G401.6 (cell line): ENCODE data around the gene TAF6L.
A peak's percentile ranks its signal among the peaks of the same experiment; 100 is the strongest.
"Not testable (repeated sequence)": the region's sequence is repeated elsewhere in the genome, so short reads cannot be mapped to it uniquely, and the experiment has no call there.

Experiments
- FAIRE-seq: peaks from 2 replicates; lab custom pipeline; 2012; peaks lifted over from hg19 to GRCh38; lab: Jason Lieb, UNC

Gene TAF6L

DNA sequence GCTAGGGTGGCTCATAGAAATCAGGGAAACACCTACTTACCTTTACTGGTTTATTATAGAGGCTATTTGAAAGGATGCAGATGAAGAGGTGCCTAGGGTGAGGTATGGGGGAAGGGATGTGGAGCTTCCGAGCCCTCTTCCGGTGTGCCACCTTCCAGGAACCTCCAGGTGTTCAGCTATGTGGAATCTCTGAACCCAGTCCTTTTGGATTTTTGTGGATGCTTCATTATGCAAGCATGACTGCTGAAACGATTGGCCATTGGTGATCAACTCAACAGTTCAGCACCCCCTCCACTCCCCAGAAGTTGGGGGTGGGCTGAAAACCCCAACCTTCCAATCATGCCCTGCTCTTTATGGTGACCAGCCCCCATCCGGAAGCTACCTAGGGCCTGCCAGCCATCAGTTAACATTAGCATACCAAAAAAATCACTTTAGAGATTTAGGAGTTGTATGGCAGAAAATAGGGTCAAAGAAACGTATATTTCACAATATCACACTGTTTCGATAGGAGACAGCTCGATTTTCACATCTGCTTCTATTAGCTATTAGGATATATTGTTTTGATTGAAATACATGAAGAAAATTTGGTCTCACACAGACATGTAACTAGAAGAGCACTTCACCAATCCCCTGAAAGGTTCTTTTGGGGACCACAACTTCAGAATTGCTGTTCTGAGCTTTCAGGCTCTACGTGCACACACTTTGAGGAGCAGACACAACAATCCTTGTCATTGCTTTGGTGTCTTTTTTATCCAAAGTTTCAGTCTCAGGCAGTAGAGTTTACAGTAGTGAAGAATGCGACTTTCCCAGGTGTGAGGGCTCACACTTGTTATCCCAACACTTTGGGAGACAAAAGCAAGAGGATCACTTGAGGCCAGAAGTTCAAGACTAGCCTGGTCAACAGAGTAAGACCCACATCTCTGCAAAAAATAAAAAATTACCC, 13.1 kb upstream of the TAF6L start:
- FAIRE-seq, result no peak

DNA sequence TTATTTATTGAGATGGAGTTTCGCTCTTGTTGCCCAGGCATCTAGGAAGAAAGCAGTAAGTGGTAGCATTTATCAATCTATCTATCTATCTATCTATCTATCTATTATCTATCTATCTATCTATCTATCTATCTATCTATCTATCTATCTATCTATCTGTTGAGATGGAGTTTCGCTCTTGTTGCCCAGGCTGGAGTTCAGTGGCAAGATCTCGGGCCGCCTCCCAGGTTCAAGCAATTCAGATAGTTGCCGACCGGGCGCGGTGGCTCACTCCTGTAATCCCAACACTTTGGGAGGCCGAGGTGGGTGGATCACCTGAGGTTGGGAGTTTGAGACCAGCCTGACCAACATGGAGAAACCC, 10.3 kb upstream of the TAF6L start:
- not testable (repeated sequence) for FAIRE-seq

DNA sequence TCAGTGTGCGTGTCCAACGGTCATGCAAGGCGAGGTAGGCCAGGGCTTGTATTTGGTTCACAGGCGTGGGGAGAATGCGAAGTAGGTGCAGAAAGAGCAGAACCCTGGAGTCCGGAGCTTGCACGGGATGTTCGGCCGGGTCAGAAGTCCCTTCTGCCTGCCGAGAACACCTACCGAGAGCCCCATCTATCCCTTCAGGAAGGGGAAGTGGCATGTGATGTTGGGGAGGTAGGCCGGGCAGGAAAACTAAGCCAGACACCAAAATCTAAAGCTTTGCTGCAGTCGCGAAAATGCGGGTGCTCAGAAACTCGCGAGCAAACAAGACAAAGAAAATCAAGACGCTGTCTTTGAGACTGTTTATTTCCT, 435 bp upstream of the TAF6L start:
- FAIRE-seq, result no peak

DNA sequence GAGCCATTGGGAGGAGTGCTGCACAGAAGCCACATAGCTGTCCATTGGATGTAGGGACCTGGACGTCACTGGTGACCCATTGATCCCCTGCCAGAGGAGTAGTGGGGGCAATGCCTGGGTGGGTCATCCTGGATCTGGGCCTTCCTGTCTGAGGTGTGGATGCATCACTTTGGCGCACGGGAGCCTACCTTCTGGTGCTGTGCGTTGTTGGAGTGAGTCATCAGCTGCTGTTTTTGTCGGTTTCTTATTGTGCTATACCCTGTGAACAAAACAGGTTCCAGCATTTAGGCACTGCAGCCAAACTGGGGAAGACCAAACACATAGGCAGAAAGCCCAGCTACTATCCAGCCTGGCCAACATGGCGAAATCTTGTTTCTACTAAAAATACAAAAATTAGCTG, 3.2 kb downstream of the TAF6L start:
- no peak for FAIRE-seq

DNA sequence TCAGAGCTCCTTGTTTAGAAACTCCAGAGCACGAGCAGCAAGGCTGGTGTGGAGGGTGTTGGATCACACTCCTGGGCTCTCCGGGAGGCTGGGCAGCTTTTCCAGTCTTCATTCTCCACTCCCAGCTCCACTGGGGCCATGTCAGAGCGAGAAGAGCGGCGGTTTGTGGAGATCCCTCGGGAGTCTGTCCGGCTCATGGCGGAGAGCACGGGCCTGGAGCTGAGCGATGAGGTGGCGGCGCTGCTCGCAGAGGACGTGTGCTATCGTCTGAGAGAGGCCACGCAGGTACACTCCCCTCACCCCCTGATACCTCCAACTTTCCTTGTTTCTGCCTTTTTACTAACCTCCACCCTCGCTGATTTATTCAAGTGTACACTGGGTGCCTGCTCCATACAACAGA, 4.5 kb downstream of the TAF6L start:
- FAIRE-seq, result no peak

DNA sequence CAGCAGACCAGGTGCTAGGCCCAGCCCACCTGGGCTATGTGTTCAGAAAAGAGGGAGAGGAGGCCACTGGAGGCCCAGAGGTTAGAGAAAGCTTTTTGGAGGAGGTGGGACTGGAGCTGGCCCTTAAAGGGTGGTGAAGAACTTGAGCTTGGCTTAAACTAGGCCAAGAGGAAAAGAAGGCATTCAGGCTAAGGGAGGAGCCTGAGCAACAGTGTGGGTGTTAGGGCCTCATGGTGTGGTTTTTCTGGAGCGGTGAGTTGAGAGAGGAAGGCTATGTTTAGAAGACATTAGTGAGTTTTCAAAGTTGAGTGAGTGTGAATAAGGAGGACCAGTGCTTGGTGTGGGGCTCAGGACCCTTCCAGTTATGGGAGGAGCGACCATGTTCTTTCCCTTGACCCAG, 6.2 kb downstream of the TAF6L start:
- no peak for FAIRE-seq

DNA sequence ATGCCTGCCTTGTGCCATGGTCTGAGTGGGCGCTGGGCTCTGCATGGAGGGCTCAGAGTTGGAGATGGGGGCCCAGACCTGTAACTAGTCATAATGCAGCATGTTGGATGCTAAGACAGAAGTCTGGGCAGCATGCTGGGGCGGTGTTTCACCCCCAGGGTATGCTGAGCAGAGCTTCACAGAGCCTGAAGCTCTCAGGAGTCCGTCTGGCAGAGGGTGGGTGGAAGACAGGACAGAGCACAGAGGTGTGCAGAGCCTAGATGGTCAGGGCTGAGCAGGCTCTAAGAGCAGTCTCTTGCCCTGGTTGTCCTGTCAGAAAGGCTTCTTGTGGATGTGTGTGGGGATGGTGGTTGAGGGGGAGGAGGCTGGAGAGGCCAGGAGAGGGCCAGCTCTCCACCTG, 7.2 kb downstream of the TAF6L start:
- no peak for FAIRE-seq

DNA sequence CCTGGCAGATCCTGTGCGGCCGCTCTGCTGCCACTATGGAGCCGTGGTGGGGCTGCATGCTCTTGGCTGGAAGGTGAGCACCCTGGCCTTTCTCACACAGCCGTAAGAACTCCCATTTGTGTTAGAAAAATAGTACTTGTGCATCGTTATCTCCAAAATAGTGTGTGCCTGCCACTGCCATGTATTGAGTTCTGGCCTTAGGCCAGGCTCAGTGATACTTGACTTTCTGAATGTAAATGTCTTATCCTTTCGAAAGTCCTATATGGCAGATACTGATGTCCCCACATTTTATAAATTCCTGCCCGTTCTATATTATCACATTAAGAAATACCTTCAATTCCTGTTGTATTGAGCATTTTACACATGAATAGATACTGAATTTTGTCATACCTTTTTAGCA, 11.6 kb downstream of the TAF6L start:
- no peak for FAIRE-seq

DNA sequence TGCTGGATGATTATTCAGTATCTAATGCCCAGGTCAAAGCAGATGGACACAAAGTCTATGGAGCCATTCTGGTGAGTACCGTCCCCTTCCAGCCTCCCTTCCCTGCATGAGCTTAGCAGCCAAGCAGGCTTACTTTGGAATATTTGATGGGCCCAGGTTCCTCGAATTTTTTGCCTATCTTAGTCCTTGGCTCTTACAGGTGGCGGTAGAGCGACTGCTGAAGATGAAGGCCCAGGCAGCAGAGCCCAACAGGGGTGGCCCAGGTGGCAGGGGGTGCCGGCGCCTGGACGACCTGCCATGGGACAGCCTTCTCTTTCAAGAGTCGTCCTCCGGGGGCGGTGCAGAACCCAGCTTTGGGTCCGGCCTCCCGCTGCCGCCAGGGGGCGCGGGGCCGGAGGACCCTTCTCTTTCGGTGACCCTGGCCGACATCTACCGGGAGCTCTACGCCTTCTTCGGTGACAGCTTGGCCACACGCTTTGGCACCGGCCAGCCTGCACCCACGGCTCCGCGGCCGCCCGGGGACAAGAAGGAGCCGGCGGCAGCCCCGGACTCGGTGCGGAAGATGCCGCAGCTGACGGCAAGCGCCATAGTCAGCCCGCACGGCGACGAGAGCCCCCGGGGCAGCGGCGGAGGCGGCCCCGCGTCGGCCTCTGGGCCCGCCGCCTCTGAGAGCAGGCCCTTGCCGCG, 15.3 kb downstream of the TAF6L start:
- no peak for FAIRE-seq

DNA sequence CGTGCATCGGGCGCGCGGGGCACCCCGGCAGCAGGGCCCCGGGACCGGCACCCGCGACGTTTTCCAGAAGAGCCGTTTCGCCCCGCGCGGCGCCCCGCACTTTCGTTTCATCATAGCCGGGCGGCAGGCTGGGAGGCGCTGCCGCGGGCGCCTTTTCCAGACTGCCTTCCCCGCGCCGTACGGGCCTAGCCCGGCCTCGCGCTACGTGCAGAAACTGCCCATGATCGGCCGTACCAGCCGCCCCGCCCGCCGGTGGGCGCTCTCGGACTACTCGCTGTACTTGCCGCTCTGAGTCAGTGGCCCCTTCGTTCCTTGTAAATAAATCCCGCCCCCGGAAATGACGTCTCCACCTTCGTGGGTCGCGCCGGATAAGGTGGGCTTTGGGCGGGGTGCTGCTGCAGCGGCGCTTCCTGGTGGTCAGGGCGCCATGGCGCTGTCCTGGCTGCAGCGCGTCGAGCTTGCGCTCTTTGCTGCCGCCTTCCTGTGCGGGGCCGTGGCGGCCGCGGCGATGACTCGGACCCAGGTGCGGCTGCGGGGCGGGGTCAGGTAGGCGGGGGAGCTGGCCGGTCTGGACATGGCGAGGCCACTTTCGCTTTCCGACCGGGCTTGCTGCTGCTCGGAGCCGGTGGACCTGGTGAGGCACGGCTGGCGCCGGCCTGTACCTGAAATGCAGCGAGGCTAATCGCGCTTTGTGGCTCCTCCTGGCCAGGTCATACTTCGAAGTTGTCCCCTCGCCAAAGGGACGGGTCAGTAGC, 16.0 kb downstream of the TAF6L start, which contains the start of gene TMEM179B:
Gene TMEM179B, plus strand, starts transcription at position 398 of the 755 bp plus-strand sequence. Its CDS starts 30 bp downstream, at position 428.
- FAIRE-seq, result peak; percentile 63

DNA sequence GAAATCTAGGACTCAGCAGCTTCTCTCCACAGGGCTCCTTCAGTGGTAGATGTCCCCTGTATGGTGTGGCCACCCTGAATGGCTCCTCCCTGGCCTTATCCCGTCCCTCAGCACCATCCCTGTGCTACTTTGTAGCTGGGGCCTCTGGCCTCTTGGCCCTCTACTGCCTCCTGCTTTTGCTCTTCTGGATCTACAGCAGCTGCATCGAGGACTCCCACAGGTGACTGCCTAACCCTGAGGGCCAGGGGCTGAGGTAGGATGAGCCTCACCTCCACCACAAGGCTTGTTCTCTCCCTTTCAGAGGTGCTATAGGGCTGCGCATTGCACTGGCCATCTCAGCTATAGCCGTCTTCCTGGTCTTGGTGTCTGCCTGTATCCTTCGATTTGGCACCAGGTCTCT, 17.8 kb downstream of the TAF6L start:
- FAIRE-seq, result no peak

DNA sequence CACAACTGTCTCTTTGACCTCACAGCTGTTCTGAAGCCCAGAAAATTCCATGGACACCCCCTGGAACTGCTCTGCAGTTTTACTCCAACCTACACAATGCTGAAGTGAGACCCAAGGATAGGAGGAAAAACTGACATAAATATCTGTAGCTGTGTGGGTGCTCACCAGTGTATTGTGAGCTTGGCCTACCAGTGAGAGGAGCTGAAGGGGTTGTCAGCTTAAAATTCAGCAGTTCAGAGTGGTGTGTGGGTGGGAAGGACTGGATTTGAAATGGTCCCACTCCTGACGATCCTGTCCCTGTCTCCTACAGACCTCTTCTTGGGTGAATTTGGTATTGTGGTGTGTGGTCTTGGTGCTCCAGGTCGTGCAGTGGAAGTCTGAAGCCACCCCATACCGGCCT, 18.4 kb downstream of the TAF6L start:
- no peak for FAIRE-seq

DNA sequence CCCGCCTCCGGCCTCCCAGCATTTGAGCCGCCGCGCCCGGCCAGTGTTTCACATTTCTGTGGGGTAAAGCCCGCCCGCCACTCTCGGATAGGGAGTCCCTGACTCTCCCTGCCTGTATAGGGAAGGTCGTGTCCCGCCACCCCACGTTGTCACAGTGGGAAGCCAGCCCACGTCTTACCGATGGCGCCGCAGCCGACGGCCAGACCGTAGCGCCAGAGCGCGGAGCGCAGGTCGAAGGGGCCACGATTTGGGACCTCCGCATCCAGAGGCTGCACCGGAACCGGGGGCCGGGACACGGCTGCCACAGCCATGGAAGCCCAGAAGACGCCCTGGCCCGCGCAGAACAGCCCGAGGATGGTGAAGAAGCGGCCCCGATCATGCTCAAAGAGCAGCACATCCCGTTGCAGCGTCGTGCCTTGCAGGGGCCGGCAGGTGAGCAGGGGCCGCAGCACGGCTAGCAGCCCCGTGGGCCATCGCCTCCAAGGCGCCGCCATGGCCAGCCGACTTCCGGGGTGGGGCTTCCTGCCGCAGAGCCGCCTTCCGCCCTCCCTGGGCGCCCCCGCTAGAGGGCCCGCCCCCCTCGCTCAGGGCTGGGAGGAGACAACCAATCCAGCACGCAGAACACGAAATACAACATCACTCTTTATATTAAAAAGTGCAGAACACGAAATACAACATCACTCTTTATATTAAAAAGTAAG, 20.5 kb downstream of the TAF6L start, which contains the start of gene TMEM223:
Gene TMEM223, minus strand, starts transcription at position 506 of the 701 bp plus-strand sequence. Its CDS starts 12 bp downstream, at position 494.
- peak; percentile 28 for FAIRE-seq

DNA sequence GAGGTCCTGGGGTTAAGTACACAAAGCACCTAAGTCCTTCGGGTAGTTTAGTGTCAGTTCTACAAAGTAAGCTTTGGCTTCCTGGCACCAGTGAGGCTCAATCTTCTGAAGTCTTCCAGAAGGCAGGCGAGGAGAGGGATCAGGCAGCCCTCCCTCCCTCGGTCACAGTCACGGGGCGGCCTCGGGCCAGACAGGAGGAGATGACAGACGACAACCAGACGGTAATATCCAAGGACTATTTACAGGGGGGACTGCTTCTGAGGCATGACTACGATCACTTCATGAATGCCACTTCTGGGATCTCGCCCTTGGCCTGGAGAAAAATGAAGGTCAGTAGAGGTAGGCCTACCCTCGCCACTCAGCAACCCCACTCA, 21.0 kb downstream of the TAF6L start:
- no peak for FAIRE-seq

DNA sequence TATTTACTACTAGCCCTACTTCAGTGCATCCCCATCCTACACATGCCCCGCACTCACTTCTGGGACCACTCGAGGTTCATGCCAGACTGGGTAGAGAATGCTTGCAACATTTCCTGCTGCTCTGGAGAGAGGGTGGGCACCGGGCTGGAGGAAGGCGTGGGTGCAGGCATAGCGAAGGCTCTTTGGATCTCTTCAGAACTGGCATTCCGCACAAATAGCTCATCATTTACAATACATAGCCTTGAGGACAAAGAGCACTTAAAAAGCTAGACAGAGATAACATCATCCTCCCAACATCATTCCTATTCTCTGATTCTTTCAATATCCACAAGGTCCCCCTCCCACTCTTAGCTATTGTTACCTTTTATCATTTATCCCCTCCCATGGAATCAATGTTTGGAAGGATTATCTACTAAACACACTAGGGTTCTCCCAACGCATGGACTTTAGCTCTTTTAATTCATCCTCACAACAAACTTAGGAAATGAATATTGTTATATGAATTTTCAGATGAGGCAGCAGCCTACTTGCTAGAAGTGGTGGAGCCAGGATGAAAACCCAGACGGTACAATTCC, 23.1 kb downstream of the TAF6L start:
- FAIRE-seq, result no peak

DNA sequence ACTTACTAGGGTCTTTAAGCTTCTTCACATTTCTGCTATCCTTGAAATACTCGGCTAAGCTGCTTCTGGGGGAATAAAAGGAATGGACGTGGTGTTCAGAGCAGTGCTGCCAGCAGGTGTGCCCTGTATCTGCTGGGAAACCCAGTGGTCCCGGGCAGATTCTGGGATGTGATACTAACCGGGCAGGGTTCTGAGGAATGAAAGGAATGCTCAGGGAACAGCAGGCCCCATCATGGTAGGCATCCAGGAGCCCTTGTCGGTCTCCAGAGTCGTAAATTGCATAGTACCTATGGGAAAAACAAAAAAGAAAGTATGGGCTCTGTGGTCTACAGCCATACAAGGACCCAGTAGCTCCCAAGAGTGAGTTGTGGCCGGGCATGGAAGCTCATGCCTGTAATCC, 25.1 kb downstream of the TAF6L start:
- no peak for FAIRE-seq

DNA sequence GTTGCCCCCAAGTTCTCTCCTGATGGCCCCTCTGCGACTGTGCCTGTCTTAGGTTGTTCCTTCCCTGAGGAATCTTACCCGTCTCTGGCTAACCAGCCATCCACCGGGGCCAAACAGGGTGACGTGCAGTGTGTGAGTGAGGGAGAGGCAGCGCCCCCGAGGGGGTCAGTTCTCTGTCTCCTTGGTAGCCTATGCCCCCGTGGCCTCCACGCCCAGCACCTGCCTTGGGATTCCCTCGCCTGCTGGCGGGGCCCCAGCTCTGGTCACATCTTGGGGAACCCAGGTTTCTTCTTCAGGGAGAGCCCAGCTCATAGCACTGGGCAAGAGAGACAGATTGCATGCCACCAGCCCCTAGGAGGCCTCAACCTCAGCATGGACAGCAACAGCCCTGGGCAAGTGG, 28.3 kb downstream of the TAF6L start:
- no peak for FAIRE-seq

DNA sequence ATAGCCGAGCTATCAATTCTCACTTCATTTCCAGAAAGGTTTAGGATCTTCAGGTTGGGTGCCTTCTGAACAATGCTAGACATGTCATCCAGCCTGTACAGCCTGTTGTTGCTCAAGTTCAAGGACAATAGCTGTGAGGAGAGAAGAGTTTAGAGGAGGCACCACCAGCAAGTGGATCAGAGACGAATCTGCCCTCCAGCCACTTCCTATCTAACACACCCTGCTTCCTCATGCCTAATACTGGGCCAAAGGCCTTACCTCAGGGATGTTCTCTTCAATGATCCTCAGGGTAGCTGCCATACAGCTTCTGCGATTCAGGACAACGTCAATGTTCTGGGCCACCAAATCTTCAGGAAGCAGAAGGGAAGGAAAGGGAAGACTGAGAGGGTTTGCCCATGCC, 29.9 kb downstream of the TAF6L start:
- FAIRE-seq, result no peak

DNA sequence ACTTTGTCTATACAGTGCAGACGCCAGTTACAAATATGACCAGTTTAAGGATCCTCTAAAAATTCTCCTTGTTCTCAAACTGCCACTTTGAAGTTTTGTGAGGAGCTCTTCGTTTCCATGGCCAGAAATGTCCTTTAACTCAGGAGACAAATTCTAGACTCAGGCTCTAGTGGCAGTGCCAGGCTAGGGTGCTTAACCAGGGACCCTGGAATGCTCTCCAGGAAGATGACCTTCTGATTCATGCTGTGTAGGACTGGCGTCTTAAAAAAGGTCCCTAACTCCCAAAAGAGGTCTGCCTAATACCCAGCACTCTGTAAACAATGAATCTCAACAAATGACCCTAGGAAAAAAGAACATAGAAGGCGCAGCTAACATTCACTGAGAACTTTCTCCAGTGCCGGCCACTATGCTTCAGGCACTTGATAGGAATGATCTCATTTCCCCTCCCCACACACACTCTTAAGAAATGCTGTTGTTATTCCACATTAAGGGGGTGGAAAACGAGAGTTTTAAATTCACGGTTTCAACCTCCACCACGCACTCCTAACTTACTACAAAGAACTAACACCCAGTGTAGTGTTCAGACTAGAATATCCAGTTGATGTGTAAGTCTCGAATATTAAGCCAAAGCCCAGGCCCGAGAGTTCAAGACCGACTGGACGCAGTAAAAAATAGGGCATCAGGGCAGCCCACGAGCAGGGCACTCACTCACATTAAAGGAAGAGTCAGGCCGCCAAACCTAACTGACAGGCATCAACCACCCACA, 33.3 kb downstream of the TAF6L start:
- no peak for FAIRE-seq

DNA sequence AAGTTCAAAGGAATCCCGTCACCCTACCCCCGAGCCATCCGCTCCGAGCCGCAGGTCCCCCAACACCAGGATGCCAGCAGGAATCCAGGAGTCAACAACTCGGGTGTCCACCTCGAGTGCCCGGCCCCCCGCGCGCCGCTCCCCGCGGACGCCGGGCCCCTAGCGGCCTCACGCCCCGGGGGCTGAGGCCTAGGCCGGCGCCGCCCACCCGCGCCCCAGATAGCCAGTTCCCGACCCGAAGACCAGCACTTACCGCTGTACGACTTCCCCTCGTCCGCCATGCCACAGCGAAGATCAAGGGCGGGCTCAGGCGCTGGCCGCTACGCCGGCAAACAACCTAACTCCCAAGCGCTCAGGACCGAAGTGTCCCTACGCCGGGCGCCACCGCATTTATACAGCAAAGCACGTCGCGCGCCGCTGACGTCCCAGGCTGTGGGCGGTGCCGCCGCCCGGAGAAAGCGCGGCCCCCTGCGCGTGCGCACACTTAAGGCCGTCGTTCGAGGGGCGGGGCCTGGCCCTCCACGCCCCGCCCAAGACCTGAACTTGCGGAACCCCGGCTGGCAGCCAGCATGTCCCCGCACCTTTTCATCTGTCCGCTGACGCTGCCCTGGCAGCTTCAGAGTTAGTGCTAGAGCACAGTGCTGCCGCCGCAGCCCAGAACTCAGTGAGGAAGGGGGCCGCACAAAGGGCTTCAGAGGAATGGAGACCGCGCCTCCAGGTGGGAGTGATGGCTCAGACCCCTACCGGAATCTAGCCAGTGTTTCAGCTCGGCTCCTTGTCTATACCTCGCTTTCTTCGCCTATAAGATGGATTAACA, 34.1 kb downstream of the TAF6L start, which contains the start of gene NXF1:
Gene NXF1, minus strand, starts transcription at position 365 of the 817 bp plus-strand sequence. Its CDS starts 84 bp downstream, at position 281.
- peak; percentile 84 for FAIRE-seq
